GM18505 (cell line): ENCODE results near the gene RHD.
"Not testable (repeated sequence)": the region's sequence is repeated elsewhere in the genome, so short reads cannot be mapped to it uniquely, and the experiment has no call there.

Experiments
- ATAC-seq: cut with Tn5 transposase; IDR thresholded peaks from one replicate; pipeline ENCODE4 v1.9.1; 2021; ENCODE audit not compliant: unreplicated experiment
- POLR2A ChIP-seq: IDR thresholded peaks from 4 replicates; pipeline ENCODE4 v1.6.1; 2011; ENCODE audit warnings: borderline replicate concordance; ENCODE audit not compliant: insufficient read depth, insufficient read length; ENCODE audit errors: extremely low read depth

Gene RHD

DNA sequence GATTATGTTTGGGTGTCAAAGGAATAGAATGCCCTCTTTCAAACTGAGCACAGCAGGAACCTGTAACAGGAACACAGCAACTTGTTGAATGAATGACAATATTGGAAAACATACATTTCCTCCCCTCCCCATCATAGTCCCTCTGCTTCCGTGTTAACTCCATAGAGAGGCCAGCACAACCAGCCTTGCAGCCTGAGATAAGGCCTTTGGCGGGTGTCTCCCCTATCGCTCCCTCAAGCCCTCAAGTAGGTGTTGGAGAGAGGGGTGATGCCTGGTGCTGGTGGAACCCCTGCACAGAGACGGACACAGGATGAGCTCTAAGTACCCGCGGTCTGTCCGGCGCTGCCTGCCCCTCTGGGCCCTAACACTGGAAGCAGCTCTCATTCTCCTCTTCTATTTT lies at the start of gene RHD:
Gene RHD, plus strand, starts transcription at position 272 of the 400 bp plus-strand sequence. Its CDS starts 39 bp downstream, at position 311.
- ATAC-seq: not testable (repeated sequence)

DNA sequence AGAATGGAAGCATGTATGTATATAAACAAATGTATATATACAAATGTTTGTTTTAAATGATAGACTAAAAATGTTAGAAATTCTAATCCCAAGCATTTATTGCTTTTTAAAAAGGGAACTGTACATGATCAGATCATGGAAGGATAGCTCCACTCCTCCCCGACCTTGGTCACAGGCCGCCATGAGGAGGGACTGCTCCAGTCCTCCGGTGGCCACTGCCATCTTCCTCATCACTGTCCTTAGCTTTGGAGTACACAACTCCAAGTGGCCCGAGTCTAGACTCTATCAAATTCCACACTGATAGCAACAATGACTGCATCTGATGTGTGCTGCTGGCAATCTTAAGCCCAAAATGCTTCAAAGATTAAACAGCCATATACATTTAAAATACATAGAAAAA lies 49.7 kb upstream of the RHD start:
- ATAC-seq: no peak
- no peak for TF ChIP-seq POLR2A

DNA sequence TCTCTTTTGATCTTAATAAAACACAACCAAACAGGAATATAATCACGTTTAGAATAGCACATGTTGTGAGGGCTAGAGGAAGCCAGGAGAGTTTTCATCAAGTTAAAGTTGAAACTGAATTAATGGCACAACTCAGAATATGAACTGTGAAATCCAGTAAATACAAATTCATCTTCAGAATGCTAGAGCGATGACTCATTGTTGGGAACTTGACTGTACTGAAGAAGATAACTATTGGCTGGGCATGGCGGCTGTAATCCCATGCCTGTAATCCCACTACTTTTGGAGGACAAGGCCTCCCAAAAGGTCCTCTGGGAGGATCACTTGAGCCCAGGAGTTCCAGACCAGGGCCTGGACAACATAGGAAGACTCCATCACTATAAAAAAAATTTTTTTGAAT lies 48.8 kb upstream of the RHD start:
- ATAC-seq: no peak
- TF ChIP-seq POLR2A: no peak

DNA sequence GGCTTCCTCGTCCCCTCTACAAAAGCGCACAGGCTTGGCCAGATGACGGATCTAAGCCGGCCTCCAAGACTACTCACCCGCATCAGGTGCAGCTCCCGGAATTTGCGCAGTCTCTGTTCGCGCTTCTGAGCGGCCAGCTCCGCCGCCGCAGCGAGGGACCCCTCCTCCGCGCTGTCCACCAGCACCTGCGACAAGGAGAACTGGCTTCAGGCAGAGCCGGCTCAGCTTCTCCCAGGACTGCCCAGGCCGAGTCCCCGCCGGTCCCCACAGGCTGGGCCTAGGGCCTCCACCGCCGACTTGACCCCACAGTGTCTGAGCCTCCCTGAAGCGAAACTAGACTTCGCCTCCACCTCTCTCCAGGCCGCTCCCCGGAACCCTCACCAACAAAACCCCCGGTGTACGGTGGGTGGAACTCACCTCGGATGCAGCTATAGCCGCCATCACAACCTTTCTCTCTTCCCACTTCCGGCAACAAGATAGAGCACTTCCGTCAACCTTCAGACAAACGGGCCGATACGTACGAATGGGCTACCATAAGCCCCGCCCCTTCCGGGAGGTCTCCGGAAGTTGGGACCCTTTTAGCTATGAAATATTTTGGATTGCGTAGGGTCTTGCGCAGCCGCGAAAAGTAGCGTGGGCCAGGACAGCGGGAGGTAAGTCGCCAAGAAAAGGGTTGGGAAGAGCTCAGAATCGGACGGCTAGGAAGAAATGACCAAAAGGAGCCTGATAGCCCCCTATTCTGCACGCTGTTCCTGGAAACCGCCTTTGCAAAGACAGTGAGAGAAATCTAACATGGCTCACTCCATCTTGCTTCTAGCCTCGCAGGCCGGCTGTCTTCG lies 40.1 kb upstream of the RHD start, which contains the start of gene SYF2:
Gene SYF2, minus strand, starts transcription at position 476 of the 839 bp plus-strand sequence. Its CDS starts 35 bp downstream, at position 441.
- ATAC-seq: peak; percentile 82
- peak; percentile 73 for TF ChIP-seq POLR2A

DNA sequence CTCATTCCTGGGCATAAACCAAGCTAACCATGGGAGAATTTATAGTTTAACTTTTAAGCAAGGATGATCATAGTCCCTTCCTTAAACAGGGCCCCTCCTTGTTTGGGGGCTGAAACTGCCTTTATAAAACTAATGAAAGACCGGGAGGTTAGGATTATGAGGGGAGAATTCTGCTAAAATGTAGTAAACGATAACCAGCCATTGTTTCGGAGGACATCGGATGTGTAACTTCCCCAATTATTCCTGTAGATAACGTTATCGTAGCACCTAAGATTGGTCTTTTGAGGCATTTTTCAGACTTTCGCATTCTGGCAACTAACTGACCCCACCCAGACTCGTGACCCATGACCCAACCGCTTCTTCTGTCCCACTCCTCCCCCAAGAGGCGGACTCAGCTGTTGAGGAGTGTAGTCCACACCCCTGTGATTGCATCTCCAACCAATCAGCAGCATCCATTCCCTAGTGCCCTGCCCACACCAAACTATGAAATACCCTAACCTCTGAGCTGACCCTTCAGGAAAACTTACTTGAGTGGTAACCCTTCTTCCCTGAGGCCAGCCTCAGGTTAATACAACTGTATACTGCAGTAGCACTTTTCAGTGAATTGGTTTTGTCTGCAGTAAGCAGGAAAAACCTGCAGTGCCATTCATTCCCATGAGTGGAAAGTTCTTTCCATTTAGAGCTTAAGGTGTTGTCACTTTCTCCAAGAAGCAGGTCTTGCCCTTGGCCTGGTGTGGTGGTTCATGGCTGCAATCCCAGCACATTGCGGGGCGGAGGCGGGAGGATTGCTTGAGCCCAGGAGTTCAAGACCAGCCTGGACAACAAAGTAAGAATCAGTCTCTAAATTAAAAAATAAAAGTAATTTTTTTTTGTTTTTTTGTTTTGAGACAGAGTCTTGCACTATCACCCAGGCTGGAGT lies 39.2 kb upstream of the RHD start:
- peak; percentile 47 for ATAC-seq
- TF ChIP-seq POLR2A: peak; percentile 46

DNA sequence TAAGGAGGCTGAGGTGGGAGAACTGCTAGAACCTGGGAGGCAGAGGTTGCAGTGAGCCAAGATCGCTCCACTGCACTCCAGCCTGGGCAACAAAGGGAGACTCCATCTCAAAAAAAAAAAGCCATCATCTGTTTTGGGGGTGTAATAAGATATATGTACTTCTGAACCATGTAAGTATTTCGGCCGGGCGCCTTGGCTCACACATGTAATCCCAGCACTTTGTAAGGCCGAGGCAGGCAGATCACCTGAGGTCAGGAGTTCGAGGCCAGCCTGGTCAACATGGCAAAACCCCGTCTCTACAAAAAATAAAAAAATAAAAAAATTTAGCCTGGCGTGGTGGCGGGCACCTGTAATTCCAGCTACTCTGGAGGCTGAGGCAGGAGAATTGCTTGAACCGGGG lies 36.9 kb upstream of the RHD start:
- ATAC-seq: not testable (repeated sequence)

DNA sequence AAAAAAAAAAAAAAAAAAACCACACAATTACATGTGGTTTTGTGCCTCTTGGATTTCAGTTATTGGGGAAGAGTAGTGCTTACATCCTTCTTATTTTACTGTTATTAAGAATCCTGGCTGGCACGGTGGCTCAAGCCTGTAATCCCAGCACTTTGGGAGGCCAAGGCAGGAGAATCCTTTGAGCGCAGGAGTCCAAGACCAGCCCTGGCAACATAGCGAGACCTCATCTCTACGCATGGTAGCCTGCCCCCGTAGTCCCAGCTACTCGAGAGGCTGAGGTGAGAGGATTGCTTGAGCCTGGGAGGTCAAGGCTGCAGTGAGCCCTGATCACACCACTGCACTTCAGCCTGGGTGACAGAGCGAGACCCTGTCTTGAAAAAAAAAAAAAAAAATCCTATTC lies 36.0 kb upstream of the RHD start:
- not testable (repeated sequence) for ATAC-seq

DNA sequence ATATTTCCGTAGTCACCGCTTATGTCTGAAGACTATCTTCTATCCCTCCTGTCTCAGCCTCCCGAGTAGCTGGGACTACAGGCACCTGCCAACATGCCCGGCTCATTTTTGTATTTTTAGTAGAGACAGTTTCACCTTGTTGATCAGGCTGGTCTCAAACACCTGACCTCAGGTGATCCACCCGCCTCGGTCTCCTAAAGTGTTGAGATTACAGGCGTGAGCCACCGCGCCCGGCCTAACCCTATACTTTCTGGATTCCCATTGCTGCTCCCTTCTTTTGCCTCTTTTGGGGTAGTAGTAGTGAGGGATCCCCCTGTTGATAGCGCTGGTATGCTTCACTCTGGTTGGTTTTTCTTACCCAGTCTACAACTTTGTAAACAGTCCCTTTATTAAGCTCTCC lies 34.3 kb upstream of the RHD start:
- no peak for ATAC-seq
- TF ChIP-seq POLR2A: no peak

DNA sequence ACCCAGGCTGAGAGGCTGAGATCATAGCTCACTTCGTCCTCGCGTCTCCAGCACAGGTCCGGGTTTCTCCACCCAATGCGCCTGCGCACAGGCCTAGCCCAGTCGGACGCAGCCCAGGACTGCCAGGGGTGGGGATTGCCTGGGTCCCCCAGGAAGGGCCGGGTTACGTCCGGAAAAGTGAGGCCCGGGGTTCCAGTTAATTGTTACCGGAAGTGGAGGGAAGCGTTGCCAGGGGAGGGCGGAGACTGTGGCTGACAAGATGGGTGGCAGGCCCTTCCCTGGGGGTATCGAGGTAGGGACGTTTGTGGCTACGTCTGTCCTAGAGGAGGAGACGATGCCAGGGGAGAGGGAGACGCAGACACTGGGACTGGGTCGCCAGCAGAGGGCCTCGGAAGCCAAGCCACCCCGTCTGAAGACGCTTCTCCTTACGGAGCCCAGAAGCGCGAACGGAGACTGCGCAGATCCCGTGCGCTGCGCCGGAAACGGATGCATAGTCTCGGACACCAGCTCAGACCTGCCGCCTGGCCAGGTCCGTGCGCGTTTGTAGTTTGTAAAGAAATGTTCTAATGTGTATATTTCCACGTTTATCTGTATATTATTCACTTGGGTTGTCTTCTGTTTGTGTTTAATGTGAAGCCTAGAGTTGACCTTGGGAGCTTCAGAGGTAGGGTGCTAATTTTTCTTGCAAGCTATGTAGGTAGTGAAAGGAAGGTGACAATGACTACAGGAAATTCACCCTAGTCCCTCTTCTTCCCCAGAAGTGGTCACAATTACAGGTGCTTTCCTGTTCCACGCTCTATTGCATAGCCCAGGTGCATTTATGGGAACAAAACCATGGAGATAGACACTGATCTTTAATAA lies 32.4 kb upstream of the RHD start:
- ATAC-seq: peak; percentile 58

DNA sequence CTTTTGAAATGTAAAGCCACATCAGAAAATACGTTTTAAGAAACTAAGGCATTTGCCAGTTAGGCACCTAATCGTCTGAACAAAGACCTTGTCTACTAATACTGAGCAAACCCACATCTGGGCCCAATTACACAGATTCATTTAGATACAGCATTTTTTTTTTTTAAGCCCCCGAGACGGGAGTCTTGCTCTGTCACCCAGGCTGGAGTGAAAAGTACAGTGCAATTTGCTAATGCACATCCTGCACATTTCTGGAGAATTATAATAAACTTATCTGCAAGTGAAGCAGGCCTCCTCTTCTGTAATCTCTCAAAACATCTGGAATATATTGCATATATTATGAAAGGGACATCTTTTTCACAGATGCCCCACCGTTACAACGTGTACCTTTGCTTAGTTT lies 28.4 kb upstream of the RHD start:
- TF ChIP-seq POLR2A: no peak
- ATAC-seq: no peak

More for the DNA sequence above, 32.4 kb upstream of the RHD start:
- TF ChIP-seq POLR2A: peak; percentile 71

DNA sequence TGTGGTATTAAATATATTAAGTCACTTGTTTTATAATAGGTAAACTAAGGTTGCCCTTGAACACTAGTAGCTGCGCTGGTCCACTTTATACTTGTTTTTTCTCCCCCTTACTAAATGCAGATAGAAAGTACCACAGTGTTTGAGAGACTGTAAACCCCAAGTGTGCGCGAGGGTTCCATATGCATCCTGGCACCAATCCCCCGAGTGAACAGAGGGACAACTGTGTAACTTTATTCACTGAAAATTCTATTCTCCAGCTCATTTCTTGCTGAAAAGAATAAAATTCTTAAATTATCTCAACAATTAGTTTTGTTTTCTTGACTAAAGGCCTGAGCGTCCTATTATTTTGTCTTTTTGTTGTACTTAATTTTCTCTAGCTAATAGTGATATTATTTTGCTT lies 26.9 kb upstream of the RHD start:
- ATAC-seq: no peak
- TF ChIP-seq POLR2A: no peak

DNA sequence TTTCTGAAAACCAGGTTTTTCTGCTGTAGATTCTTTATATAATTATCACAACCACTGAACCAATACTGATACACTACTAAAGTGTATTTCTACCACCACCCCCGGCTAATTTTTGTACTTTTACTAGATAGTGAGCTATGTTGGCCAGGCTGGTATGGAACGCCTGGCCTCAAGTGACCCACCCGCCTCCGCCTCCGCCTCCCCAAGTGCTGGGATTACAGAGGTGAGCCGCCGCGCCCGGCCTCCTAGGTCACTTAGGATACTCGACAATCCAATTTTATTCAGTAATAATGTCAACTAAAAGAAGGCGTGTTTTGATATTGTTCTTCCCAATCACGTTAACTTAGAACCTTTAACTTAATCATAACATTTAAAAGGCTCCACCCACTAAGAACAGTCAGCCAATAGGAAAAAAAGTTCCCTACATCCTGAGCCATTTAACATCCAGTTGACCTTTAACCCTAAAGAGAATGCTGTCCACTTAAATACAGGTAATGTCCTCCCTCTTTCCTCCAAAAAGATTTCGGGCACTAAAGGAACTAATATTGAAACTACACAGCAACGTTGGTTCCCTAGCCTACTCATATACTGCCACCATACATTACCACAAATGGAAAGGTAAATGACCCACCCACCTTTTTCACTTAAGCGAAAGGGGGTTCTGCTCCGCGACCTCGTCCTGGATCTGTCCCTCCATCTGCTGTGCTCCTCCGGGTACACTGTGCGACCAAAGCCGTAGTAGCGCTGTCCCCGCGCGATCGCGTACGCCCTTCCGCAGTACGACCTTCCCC lies 26.3 kb upstream of the RHD start:
- no peak for ATAC-seq
- no peak for TF ChIP-seq POLR2A
